ENCODE data around the gene ELK4.
"Not testable (repeated sequence)": the region's sequence is repeated elsewhere in the genome, so short reads cannot be mapped to it uniquely, and the experiment has no call there.

ELK4 gene

DNA sequence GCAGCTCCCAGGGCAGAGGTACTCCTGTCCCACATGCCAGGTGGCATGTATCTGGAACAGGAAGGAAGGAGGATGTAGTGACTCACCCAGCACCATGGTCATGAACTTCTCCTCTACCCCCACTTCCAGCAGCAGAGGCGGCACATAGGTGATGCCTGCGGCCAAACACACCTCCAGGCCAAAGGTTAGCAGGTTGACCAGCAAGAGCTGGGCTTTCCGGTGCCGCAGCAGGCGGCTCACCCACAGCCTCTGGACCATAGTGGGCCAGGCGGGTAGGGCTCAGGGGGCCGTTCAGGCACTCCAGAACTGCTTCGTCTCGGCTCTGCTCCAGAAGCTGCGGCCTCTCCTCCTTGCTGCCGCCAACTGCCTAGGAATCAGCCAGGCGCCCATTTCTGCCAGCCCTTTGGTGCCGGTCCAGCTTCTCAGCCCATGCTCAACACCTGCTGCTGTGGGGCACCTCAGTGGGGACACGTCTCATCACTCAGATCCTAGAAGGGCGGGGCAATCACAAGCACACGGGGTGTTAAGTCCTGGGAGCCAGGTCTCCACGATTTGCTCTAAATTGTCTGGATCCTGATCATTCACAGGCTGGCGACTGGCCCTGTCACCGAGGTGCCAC is 32.7 kb upstream of the ELK4 start:
- DNase-seq: no peak

DNA sequence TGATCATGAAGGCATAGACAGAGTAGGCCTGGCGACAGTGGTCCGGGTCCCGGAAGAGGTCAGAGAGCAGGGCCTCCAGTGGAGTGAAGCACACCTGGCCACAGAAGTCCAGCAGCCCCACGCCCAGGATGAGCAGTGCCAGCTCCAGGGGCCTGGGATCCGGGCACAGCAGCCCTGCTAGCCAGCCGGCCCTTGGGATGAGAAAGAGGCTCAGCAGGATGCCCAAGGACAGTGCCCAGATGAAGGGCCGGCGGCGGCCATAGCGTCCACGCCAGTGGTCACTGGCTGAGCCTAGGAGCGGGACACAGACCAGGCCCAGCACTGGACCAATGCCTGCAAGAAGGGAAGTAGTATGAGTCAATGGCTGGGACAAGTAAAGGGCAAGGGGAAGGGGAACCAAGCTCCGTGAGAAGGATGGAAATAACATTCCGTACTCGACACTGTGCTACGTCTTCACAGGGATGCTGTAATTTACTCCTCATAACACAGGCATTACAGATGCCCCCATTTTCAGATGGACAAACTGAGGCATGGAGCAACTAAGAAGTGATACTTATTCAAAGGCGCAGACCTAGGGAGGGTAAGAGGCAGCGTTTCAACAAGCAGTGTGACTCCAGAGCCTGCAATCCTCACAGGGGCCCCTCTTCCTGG is 31.6 kb upstream of the ELK4 start:
- DNase-seq: no peak

DNA sequence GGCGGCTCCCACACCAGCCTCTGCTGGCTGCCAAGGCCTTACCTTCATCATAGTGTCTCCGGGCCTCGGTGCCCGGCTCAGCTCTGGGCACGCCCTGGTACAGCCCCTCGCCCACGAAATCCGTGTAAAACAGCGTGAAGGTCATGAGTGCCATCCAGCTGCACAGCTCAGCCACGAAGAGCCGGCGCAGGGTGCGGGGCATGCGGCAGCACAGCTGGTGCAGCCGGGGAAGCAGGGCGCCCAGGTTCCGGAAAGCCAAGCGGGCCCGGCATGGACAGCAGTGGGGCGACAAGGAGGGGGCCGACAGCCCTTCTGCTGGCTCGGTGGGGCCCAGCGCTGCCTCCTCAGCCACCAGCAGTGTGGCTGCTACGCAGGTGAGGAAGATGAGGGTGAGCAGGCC is 31.0 kb upstream of the ELK4 start:
- DNase-seq: no peak

DNA sequence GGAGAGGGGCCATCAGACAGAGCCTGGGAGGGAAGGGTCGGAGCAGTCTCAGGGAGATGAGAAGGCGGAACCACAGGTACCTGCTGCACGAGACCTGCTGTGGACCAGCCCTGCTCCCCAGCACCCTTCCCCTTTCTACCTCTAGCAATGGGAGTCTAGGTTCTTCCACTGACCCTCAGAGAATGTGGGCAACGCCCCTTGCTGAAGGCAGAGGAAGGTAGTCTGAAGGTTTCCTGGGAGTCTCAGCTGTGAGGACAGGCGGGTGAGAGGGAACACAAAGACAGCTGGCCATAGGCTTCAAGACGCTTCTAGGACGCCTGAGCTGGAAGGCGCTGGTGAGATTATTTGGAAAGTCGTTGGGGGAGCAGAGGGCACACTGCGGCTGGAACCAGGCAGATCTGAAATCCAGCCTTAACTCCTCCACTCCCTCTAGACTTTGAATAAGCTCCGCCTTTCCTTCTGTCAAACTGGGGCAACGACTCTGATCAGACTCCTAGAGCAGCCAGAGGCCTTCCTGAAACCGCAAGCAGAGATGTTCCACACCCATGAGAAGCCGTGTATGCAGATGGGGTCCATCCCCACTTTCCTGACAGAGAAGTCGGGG is 30.4 kb upstream of the ELK4 start:
- no peak for DNase-seq

DNA sequence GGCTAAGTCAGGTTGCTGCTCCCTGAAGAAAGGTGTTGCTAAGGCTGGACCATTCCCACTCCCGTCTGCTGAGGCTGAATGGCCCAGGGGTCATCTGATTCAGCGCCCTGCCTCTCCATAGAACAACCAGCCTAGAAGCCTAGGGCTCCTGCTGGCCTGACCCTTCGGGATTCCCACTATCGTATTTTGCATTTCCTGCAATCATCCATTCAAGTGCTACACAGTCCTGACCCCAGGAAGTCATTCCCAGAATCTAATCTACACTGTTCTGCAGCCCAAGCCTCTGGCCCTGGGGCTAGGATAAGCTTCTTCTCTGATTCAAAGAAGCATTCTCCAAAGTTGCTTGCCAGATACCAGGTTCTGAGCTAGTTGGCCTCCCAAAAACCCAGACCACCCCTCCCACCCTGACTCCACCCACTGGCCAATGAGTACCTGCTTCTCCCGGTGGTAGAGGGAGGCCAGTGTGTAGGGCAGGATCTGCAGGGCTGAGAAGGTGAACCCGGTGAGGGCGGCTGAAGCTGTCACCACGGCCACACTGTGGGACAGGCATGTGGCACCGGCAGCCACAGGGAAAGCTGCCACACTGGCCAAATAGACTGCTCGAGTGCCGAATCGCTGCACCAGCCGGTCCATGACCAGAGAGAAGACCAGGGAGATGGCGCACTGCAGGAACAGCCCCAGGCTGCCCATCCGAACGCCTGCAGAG is 29.8 kb upstream of the ELK4 start:
- no peak for DNase-seq

DNA sequence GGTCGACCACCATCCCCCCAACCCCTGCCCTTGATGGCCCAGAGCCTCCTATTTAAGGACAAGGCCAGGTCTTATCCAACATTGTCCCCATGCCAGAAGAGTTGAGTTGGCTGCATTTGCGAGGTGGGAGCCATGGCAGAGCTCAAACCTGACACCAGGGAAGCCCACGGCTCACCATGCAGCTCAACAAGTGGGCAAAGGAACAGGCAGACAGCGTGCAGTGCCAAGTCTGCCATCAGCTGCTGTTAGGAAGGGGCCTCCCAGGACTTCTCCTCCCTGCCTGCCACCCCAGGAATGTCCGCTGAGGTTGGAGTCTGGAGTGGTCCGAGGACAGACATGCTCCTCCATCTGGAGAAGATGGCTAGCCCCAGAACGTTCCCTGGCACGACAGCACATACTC is 28.6 kb upstream of the ELK4 start:
- no peak for DNase-seq

DNA sequence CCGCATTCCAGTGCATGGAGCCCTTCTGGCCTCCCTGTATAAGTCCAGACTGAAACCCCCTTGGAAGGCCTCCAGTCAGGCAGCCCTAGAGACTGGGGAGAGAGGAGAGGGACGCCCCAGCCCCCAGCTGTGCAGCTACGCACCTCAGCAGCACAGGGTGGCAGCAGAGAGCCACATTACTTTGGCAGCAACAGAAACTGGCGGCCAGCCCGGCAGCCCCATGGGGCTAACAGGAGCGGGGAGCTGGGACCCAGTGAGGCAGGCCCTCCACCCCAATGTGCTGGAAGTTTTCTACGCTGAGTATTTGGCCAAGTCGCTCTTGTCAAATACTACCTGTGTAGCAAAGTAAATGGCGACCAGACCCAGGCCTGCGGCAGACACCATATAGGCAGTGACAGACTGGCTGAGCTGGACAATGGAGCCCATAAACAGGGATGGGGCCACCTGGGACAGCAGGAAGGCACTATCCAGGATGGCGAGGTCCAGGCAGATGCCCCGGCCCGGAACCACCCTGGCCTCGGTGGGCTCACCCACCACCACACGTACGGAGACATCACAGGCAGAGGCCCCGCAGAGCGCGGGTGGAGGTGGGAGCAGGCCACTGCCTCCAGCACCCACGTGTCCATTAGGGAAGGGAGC is 27.3 kb upstream of the ELK4 start:
- DNase-seq: peak; percentile 73

DNA sequence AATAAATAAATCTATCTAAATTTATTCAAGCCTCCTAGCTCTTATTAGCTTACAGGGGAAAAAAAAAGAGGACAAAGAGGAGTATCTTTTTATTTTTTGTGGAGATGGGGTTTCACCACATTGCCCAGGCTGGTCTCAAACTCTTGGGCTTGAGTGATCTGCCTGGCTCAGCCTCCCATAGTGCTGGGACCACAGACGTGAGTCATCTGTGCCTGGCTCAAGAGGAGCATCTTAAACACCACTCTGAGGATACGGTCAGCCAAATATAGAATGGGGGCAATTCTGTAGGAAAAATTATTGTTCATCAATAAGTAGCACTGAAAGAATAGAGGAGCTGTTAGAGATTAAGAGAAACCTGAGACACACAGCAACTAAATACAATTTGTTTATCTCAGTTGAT is 24.4 kb upstream of the ELK4 start:
- peak; percentile 39 for DNase-seq

DNA sequence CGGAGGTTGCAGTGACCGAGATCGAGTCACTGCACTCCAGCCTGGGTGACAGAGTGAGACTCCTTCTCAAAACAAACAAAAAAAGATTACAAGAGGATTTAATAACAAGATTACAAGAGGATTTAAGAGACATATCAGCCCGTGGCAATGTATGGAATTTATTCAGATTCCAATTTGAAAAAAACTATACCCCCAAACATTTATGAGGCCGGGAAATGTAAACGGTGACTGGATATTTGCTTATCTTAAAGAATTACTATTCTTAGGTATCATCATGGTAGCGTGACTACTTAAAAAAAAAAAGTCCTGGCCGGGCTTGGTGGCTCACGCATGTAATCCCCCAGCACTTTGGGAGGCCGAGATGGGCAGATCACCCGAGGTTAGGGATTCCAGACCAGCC is 21.2 kb upstream of the ELK4 start:
- DNase-seq: no peak

DNA sequence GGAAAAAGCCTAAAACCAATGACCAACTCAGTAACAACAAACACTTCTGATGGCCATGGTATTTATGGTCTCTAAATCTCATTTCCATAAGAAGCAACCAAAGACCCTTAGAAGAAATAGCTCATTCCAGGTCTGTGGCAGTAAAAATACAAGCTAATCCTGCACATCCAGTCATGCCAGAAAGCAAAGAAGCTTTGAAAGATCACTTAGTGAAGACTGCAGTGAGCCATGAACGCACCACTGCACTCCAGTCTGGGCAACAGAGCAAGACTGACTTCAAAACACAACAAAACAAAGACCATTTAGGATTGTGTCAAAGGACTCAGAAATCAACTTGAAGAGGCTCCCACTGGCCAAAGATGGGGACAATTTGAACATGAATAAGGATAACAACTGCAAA is 18.4 kb upstream of the ELK4 start:
- no peak for DNase-seq

DNA sequence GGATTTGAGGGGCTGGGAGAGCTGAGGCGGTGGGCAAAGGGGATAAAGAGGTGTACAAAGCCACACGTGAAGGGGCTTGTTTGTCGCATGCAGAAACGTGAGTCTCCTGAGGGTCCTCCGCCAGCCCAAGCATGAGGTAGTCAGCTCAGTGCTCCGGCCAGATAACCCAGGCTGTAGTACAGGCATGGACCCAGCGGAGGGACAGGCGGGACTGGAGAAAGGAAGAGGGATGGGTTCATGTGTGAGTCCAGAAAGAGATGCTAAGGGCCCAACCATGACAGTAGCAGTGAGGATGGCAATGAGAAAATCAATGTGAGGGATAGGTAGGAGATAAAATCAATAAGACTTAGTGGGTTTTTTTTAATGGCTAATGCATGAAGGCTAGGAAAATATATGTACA is 13.7 kb upstream of the ELK4 start:
- DNase-seq: no peak

DNA sequence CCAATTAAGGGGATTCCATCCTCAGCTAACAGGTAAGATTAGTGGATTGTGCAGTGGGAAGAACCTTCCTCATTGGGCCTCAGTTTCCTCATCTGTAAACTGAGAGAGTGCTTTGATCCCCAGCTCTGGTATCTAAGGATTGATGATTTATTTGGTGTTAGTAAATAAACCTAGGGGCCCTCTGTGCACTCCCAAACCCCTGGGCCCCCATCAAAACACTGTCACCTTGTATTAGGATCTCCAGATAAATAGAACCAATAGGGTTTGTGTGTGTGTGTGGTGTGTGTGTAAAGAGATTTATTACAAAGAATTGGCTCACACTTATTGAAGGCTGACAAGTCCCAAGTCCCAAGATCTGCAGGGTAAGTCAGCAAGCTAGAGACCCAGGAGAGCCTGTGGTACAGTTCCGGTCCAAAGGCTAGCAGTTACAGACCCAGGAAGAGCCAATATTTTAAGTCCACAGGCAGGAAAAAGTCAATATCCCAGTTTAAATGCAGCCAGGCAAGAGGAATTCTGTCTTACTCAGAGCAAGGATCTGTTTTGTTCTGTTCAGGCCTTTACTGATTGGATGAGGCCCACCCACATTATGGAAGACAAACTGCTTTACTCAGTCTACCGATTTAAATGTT is 11.0 kb upstream of the ELK4 start:
- DNase-seq: no peak

DNA sequence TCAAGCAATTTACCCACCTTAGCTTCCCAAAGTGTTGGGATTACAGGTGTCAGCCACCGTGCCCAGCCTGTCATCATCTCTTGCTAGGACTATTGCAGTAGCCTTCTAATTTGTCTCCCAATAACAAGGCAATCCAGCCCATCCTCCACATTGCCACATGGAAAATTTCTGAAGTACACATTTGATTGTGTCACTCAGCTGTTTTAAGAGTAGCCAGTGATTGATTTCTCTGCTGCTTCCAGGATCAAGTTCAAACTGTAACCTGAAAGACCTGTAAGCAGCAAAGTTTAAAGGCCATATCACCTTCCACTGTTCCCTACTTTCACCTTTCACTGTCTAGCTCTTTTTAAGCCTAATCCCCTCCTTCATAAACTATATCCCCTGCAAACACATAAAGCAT is 7.8 kb upstream of the ELK4 start:
- DNase-seq: no peak

DNA sequence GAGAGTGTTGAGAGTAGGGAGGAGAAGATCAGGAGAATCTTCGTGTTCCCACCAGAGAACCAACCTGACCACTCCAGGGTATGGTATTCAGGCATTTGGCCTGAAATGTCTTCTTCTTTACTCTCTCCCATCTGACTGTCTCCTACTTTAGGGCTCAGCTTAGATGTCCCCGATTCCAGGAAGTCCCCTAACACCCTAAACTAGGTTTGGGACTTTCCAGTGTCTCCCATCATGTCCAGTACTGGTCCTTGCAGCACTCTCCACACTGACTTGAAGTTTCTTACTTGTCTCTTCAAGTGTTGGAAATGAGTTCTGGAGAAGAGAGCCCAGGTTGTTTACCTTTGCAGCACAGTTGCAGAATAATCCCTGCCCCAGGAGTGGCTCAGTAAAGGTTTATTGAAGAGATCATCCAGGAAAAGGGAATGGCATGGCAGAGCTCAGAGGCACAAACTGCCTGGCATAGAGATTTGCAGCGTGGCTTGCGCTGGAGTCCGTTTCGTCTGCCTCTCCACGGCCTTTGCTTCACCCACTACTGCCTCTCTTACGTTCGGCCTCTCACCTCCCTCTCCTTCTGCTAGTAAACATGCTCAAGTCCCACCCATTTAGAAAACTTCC is 6.2 kb upstream of the ELK4 start:
- DNase-seq: no peak

DNA sequence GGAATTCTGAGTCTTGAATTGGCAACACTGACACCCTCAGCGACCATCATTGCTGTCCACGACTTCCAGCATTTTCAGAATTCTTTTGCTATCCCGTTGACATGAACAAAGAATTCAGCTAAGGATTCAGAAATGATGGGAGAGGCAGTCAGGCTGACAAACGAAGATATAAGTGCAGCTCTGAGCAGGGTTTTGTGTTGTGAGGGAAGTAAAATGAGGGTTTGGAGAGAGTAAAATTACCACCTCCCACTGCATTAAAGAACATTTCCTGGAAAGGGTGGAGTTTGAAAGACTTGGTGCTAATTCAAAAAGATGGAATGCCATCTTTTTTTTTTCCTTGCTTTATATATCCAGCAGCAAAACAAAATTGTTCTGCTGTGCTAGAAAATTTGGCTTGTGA is 4.9 kb upstream of the ELK4 start:
- DNase-seq: peak; percentile 30

DNA sequence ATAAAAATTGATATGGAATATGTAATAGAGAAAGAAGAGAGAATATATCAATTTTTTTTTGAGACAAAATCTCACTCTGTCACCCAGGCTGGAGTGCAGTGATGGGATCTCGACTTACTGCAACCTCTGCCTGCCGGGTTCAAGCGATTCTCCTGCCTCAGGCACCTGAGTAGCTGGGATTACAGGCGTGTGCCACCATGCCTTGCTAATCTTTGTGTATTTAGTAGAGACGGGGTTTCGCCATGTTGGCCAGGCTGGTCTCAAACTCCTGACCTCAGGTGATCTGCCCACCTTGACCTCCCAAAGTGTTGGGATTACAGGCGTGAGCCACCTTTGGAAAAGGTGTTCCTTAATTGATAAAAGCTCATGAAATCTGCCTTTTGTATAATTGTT is 4.3 kb upstream of the ELK4 start:
- DNase-seq: not testable (repeated sequence)

DNA sequence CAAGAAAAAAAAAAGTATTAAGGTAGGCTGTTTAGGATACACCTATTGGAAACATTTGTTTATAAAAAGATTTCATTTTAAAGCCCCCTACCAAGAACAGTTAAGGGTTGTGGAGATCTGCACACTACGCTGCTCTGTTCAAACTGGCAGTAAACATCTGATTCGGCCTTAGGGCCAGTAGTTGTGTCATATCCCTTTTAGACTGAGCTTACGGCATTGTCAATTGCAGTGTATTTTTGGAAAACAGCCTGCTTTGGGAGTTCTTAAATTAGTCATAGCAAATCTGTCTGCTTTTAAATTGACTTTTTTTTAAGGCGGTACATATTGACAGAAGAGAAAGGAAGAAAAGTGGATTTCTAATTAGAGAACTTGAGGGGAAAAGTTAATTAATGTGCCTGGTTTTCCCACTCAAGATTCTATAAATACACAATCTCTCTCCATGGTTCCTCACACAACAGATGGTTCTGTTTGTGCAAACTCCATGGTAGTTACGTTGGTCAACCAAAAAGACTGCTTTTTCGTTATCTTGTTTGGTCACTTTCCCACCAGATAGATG is 1.7 kb upstream of the ELK4 start:
- no peak for DNase-seq

DNA sequence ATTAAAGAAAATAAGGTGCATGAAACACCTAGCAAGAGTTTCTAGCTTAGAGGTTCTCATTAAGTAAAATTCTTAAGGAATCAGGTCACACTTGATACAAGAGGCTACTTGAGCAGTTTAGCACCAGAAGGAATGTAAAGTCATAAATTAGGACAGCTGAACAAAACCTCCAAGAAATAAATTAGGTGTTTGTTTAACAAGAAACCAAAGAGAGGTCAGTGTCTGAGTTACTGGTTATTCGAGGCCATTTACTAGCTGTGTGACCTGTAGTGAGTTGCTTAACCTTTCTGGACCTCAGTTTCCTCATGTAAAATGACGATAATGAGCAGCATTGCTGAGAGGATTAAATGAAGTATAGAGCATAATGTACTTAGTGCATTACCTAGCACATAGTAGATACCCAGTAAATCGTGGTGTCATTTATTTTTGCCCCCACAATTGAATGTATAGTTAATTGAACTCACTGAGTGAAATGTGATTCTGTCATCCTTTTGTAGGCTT is 908 bp upstream of the ELK4 start:
- no peak for DNase-seq

DNA sequence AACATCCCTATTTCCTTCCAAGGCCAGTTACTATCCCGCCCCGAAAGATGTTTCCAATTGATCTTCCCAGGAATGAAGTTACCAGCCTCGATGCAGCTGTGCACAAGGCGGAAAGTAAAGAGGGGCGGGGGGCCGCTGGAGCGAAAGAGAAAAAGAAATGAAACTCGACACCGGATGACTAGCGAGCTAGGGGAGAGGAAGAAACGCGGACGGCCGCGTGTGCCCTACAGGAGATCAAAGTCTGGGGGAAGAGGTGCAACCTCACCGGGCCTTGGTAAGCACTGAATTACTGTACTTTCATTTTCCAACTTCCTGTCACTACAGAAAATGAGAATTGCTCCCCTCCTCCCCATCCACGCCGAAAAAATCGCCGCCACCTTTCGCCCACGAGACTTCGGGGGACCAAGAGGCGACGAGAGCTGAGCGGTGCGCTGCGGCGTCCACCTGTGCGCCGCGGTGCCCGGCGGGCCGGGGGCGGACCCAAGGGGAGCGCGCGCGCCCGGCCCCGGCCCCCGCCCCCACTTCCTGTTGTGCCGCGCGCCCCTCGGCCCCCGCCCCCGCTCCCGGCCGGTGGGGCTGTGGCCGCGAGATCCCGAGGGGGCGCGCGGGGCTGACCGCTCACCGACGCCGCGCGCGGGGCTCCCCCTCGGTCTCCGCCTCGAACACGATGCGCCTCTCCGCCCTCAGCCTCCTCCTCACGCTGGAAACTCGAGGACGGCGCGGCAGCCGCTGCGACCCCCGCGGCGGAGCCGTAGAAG is 622 bp downstream of the ELK4 start:
- peak; percentile 67 for DNase-seq

DNA sequence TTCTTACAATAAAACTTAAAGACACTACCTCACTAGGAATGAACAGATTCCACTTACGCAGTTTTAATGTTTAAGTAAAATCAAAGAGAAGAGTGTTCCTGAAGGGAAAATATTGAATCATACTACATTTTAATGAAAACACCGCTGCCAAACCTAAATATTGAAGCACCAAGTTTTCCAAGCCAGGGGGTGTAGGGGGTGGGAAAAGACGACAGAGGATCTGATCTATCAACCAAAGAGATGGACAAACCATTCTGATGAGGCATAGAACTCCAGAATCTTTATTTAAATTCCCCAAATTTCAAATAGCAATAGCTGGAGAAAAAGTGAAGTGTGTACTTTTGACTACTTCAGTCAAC is 1.2 kb downstream of the ELK4 start:
- DNase-seq: no peak

DNA sequence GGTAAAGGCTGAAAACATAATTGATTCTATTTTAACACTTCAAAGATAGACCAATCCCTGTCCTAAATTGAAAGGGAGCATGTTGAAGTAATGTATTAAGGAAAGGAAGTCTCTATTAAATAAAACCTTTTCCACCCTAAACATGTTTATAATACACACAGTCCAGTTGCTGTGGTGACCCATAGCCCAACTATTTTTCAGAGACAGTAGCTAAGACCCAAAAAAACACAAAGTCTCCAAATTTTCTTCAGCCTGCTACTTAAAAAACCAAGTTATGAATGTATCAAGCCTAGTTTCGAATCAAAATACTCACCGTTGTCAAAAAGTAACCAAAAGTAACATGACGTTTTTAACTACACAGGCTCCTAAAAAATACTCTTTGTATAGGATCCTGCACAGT is 1.6 kb downstream of the ELK4 start:
- no peak for DNase-seq

Data from fibroblast of skin of scalp (primary cell).